Gastroesophageal sphincter (tissue), 3 donors: ENCODE results near the gene LAMA5.

Experiments used
- CTCF ChIP-seq, 4 experiments: fragments of 200-600 bp in 2 of 4; fragments of 450-650 bp in 2 of 4; sonication (generic) in 1 of 4; IDR thresholded peaks; one replicate each; pipeline ENCODE4 v1.5.1; 2017 to 2019; ENCODE audit warnings: antibody characterized with exemption in 4 of 4, mild to moderate bottlenecking in 2 of 4, moderate library complexity in 2 of 4
- EP300 ChIP-seq: sonication (generic); formaldehyde crosslinking; IDR thresholded peaks from one replicate; pipeline ENCODE4 v1.6.1; 2017; ENCODE audit warnings: antibody characterized with exemption, mild to moderate bottlenecking
- POLR2A ChIP-seq, 2 donors: fragments of 450-650 bp; IDR thresholded peaks; one replicate each; pipeline ENCODE4 v1.6.1; 2017; ENCODE audit warnings: antibody characterized with exemption in 2 of 2, mild to moderate bottlenecking in 2 of 2, moderate library complexity in 1 of 2
- POLR2AphosphoS5 ChIP-seq: sonication (generic); formaldehyde crosslinking; IDR thresholded peaks from one replicate; pipeline ENCODE4 v1.6.1; 2017; ENCODE audit warnings: antibody characterized with exemption

GRCh38 chr20:62276439-62276838 is 90.7 kb downstream of the LAMA5 start:
- TF ChIP-seq POLR2A (IDR thresholded peaks at IDR 0.05) (no peak), EP300 (no peak), POLR2AphosphoS5 (no peak), CTCF (IDR thresholded peaks at IDR 0.05) (no peak)
